Measurements from ENCODE around the gene NSL1. TPM values are rescaled to one million over a fixed set of nuclear protein-coding genes. Genes with fewer than 3 reads are reported as not detected.

The NSL1 gene
- total RNA-seq, 2 experiments from 2014 or later = 42.8 to 46.0 TPM

- no peaks in the 10 kb centered on the region for H3K9me3 Mint-ChIP-seq
- peaks cover 26% of the 10 kb centered on the region for H3K4me1 Mint-ChIP-seq
- no peak overlapping the region for H3K4me3 Mint-ChIP-seq
- no peak for DNase-seq
- peaks cover 6% of the 10 kb centered on the region for H3K36me3 Mint-ChIP-seq (ENCODE audit: low read depth)
- POLR2A ChIA-PET = no interaction called here
- CTCF ChIA-PET = interaction anchor here (0.9 to 2.1 kb wide), 3 partner anchors 8 to 45 kb away, joined by 3 to 4 read pairs (median 4); no protein-coding TSS in a partner anchor
- no peak overlapping the region for H3K27ac Mint-ChIP-seq
- peaks cover 3% of the 10 kb centered on the region for H3K27me3 Mint-ChIP-seq
These were observed 98.6 kb downstream of the NSL1 start for GRCh38 chr1:212692774-212693644.

- Mint-ChIP-seq H3K27me3 (peaks cover 3% of the 10 kb centered on the region), H3K27ac (no peak overlapping the region), H3K36me3 (ENCODE audit: low read depth) (peaks cover 6% of the 10 kb centered on the region), H3K9me3 (no peaks in the 10 kb centered on the region), H3K4me3 (no peak overlapping the region), H3K4me1 (peaks cover 16% of the 10 kb centered on the region)
- no peak for DNase-seq
- ChIA-PET CTCF (interaction anchor here (0.6 to 2.1 kb wide), 3 partner anchors 14 to 307 kb away, joined by 3 to 4 read pairs (median 3); no protein-coding TSS in a partner anchor), POLR2A (no interaction called here)
These were observed 100.0 kb downstream of the NSL1 start for GRCh38 chr1:212691561-212692071.

GRCh38 chr1:212690816-212691403 is 100.7 kb downstream of the NSL1 start:
- no peak overlapping the region for H3K4me3 Mint-ChIP-seq
- H3K36me3 Mint-ChIP-seq (ENCODE audit: low read depth) = no peaks in the 10 kb centered on the region
- H3K27me3 Mint-ChIP-seq = no peaks in the 10 kb centered on the region
- H3K27ac Mint-ChIP-seq = no peak overlapping the region
- H3K9me3 Mint-ChIP-seq = no peaks in the 10 kb centered on the region
- DNase-seq = no peak
- CTCF ChIA-PET = interaction anchor here (0.6 to 2.8 kb wide), 5 partner anchors 13 to 308 kb away, joined by 3 to 10 read pairs (median 4); no protein-coding TSS in a partner anchor
- POLR2A ChIA-PET = no interaction called here
- peaks cover 15% of the 10 kb centered on the region for H3K4me1 Mint-ChIP-seq

GRCh38 chr1:212689758-212690529 is 101.6 kb downstream of the NSL1 start:
- CTCF ChIA-PET = interaction anchor here (1.0 to 2.8 kb wide), 4 partner anchors 9 to 234 kb away, joined by 3 to 10 read pairs (median 4); no protein-coding TSS in a partner anchor
- POLR2A ChIA-PET = no interaction called here
- Mint-ChIP-seq H3K36me3 (ENCODE audit: low read depth) (no peaks in the 10 kb centered on the region), H3K27me3 (no peaks in the 10 kb centered on the region), H3K9me3 (no peaks in the 10 kb centered on the region), H3K4me1 (peaks cover 19% of the 10 kb centered on the region), H3K27ac (no peak overlapping the region), H3K4me3 (no peak overlapping the region)
- DNase-seq = no peak

- no peaks in the 10 kb centered on the region for H3K36me3 Mint-ChIP-seq (ENCODE audit: low read depth)
These were observed 102.3 kb downstream of the NSL1 start for GRCh38 chr1:212689196-212689725.

GRCh38 chr1:212688341-212689047 is 103.1 kb downstream of the NSL1 start:
- no peak for DNase-seq
- CTCF ChIA-PET = interaction anchor here (1.1 to 2.8 kb wide), 2 partner anchors 9 to 23 kb away, joined by 3 to 10 read pairs; no protein-coding TSS in a partner anchor
- Mint-ChIP-seq H3K36me3 (ENCODE audit: low read depth) (no peaks in the 10 kb centered on the region), H3K9me3 (no peaks in the 10 kb centered on the region), H3K4me3 (no peak overlapping the region), H3K27me3 (no peaks in the 10 kb centered on the region), H3K27ac (no peak overlapping the region), H3K4me1 (peaks cover 27% of the 10 kb centered on the region)
- POLR2A ChIA-PET = no interaction called here

More at GRCh38 chr1:212689196-212689725, 102.3 kb downstream of the NSL1 start:
- ChIA-PET POLR2A (no interaction called here), CTCF (interaction anchor here (1.1 to 2.8 kb wide), 3 partner anchors 8 to 233 kb away, joined by 3 to 10 read pairs (median 5); no protein-coding TSS in a partner anchor)
- no peak for DNase-seq
- Mint-ChIP-seq H3K4me1 (peaks cover 19% of the 10 kb centered on the region), H3K27ac (no peak overlapping the region), H3K4me3 (no peak overlapping the region), H3K27me3 (no peaks in the 10 kb centered on the region), H3K9me3 (no peaks in the 10 kb centered on the region)

- Mint-ChIP-seq H3K4me3 (no peak overlapping the region), H3K9me3 (no peaks in the 10 kb centered on the region), H3K27me3 (no peaks in the 10 kb centered on the region), H3K27ac (no peak overlapping the region), H3K4me1 (peaks cover 34% of the 10 kb centered on the region), H3K36me3 (ENCODE audit: low read depth) (no peaks in the 10 kb centered on the region)
- no peak for DNase-seq
- ChIA-PET CTCF (interaction anchor here (2.8 kb wide), 1 partner anchor 23 kb away, joined by 10 read pairs; no protein-coding TSS in a partner anchor), POLR2A (no interaction called here)
These were observed 103.8 kb downstream of the NSL1 start for GRCh38 chr1:212687811-212688210.

GRCh38 chr1:212686591-212686990 is 105.0 kb downstream of the NSL1 start:
- CTCF ChIA-PET = interaction anchor here (0.8 to 0.9 kb wide), 2 partner anchors 9 to 22 kb away, joined by 4 read pairs; no protein-coding TSS in a partner anchor
- peaks cover 40% of the 10 kb centered on the region for H3K4me1 Mint-ChIP-seq
- H3K9me3 Mint-ChIP-seq = no peaks in the 10 kb centered on the region

GRCh38 chr1:212686069-212686468 is 105.5 kb downstream of the NSL1 start:
- H3K36me3 Mint-ChIP-seq (ENCODE audit: low read depth) = no peaks in the 10 kb centered on the region
- ChIA-PET CTCF (interaction anchor here (0.8 kb wide), 1 partner anchor 10 kb away, joined by 4 read pairs; no protein-coding TSS in a partner anchor), POLR2A (no interaction called here)
- H3K27me3 Mint-ChIP-seq = no peaks in the 10 kb centered on the region
- no peaks in the 10 kb centered on the region for H3K9me3 Mint-ChIP-seq
- H3K4me3 Mint-ChIP-seq = no peak overlapping the region
- H3K27ac Mint-ChIP-seq = no peak overlapping the region
- H3K4me1 Mint-ChIP-seq = peaks cover 37% of the 10 kb centered on the region
- no peak for DNase-seq

More at GRCh38 chr1:212686591-212686990, 105.0 kb downstream of the NSL1 start:
- DNase-seq = no peak
- H3K27me3 Mint-ChIP-seq = no peaks in the 10 kb centered on the region
- H3K4me3 Mint-ChIP-seq = no peak overlapping the region
- H3K36me3 Mint-ChIP-seq (ENCODE audit: low read depth) = no peaks in the 10 kb centered on the region
- no peak overlapping the region for H3K27ac Mint-ChIP-seq
- POLR2A ChIA-PET = no interaction called here

- Mint-ChIP-seq H3K9me3 (no peaks in the 10 kb centered on the region), H3K27ac (no peak overlapping the region), H3K4me3 (no peak overlapping the region), H3K27me3 (no peaks in the 10 kb centered on the region), H3K36me3 (ENCODE audit: low read depth) (no peaks in the 10 kb centered on the region), H3K4me1 (peaks cover 37% of the 10 kb centered on the region)
- ChIA-PET POLR2A (no interaction called here), CTCF (interaction anchor here (2.9 kb wide), 1 partner anchor 20 kb away, joined by 9 read pairs; no protein-coding TSS in a partner anchor)
- DNase-seq = no peak
These were observed 106.1 kb downstream of the NSL1 start for GRCh38 chr1:212685429-212685828.

GRCh38 chr1:212684521-212685090 is 107.0 kb downstream of the NSL1 start:
- H3K36me3 Mint-ChIP-seq (ENCODE audit: low read depth) = no peaks in the 10 kb centered on the region
- ChIA-PET POLR2A (no interaction called here), CTCF (interaction anchor here (0.6 to 2.9 kb wide), 3 partner anchors 16 to 42 kb away, joined by 3 to 9 read pairs (median 4); no protein-coding TSS in a partner anchor)
- H3K27me3 Mint-ChIP-seq = no peaks in the 10 kb centered on the region
- H3K4me1 Mint-ChIP-seq = peaks cover 39% of the 10 kb centered on the region
- H3K27ac Mint-ChIP-seq = no peak overlapping the region
- no peak for DNase-seq
- no peaks in the 10 kb centered on the region for H3K9me3 Mint-ChIP-seq
- H3K4me3 Mint-ChIP-seq = no peak overlapping the region
